OCI-LY3 (cell line): ENCODE measurements around the gene MPG.

Source experiments
- H2AFZ ChIP-seq: fragments of 200-600, 300-600 bp; shearing (Covaris generic); 2 replicates; pipeline ENCODE4 v1.6.0; 2014; ENCODE audit warnings: antibody characterized with exemption, low read depth, low read length
- H3K27ac ChIP-seq: fragments of 200-600, 300-600 bp; sonication (generic); 2 replicates; pipeline ENCODE4 v1.5.1; 2014; ENCODE audit warnings: mild to moderate bottlenecking, low read length, moderate library complexity, mixed read lengths
- H3K27me3 ChIP-seq: fragments of 200-600, 300-600 bp; sonication (generic); 2 replicates; pipeline ENCODE4 v1.6.1; 2014; ENCODE audit warnings: low read depth, low read length, mixed read lengths
- H3K36me3 ChIP-seq: fragments of 200-600, 300-600 bp; sonication (generic); replicated peaks from 2 replicates; pipeline ENCODE3; 2014; ENCODE audit warnings: low read depth, low read length, mixed read lengths
- H3K4me1 ChIP-seq: fragments of 300-600, 200-600 bp; sonication (generic); 2 replicates; pipeline ENCODE4 v1.6.1; 2014; ENCODE audit warnings: low read length, mixed read lengths
- H3K4me2 ChIP-seq: fragments of 200-600, 300-600 bp; sonication (generic); 2 replicates; pipeline ENCODE4 v1.6.1; 2014; ENCODE audit warnings: low read length, mixed read lengths
- H3K4me3 ChIP-seq: fragments of 300-600, 200-600 bp; sonication (generic); 2 replicates; pipeline ENCODE4 v1.5.1; 2014; ENCODE audit warnings: antibody characterized with exemption, mild to moderate bottlenecking, low read length, moderate library complexity
- H3K79me2 ChIP-seq: fragments of 300-600, 200-600 bp; shearing (Covaris generic); 2 replicates; pipeline ENCODE4 v1.6.1; 2014; ENCODE audit warnings: mild to moderate bottlenecking, low read length, mixed read lengths
- H3K9ac ChIP-seq: fragments of 300-600, 200-600 bp; shearing (Covaris generic); 2 replicates; pipeline ENCODE4 v1.6.0; 2014; ENCODE audit warnings: mild to moderate bottlenecking, low read length, moderate library complexity
- H3K9me3 ChIP-seq: fragments of 200-600, 300-600 bp; shearing (Covaris generic); 2 replicates; pipeline ENCODE4 v1.6.1; 2014; ENCODE audit warnings: low read length, mixed read lengths; ENCODE audit not compliant: insufficient read depth
- H4K20me1 ChIP-seq: fragments of 200-600, 300-600 bp; sonication (generic); 2 replicates; pipeline ENCODE4 v1.6.1; 2016; ENCODE audit warnings: low read length, mixed read lengths; ENCODE audit not compliant: insufficient read depth
- EZH2phosphoT487 ChIP-seq: fragments of 200-600 bp; shearing (Covaris generic); IDR thresholded peaks from 2 replicates; pipeline ENCODE4 v1.6.1; 2018; ENCODE audit warnings: antibody characterized with exemption, mixed run types, low read depth
- TF ChIP-seq, protein P1 (sequence below): fragments of 200-600, 300-600 bp; sonication (generic); IDR thresholded peaks from 2 replicates; pipeline ENCODE4 v1.5.1; 2014; ENCODE audit warnings: antibody characterized with exemption, low read length, low read depth

Gene MPG

DNA sequence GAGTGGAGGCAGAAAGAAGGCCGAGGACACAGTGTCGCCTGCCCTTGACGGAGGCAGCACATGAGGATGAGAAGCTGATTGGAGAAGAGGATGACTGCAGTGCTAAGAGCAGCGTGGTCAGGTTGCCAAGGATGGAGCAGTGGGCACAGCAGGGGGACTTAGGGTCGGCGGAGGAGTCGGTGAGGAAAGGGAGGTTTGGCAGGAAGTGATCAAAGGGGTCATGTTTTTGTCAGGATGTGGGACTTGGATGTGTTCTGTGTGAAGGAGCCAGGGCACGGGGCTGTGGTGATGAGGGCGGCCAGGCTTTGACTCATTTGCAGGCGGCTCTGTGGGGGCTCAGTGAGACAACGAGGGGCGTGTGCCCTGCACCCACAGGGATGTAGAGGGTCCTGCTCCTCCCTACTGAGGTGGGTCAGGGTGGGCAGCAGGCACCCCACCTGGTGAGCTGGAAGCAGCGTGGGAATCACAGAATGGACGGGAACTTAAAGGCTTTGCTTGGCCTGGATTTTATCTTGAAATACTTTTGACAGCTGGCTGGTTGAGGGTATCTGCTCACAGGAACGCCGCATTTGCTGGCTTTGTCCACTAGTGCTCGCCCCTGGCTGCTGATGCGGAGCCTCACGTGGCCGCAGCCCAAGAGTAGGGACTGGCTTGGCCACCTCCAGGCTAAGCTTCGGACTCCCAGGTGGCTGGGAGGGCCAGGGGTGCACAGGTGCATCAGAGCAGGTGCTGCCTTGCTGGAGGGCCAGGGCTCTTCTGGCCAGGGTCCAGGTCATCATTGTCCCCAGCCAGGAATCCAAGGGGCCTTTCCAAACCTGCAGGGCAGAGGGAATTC is 6.0 kb downstream of the MPG start:
- Histone ChIP-seq H3K36me3 (peaks cover 67% of the 10 kb centered on the region), H3K9ac (peak overlapping the region; percentile 56)

DNA sequence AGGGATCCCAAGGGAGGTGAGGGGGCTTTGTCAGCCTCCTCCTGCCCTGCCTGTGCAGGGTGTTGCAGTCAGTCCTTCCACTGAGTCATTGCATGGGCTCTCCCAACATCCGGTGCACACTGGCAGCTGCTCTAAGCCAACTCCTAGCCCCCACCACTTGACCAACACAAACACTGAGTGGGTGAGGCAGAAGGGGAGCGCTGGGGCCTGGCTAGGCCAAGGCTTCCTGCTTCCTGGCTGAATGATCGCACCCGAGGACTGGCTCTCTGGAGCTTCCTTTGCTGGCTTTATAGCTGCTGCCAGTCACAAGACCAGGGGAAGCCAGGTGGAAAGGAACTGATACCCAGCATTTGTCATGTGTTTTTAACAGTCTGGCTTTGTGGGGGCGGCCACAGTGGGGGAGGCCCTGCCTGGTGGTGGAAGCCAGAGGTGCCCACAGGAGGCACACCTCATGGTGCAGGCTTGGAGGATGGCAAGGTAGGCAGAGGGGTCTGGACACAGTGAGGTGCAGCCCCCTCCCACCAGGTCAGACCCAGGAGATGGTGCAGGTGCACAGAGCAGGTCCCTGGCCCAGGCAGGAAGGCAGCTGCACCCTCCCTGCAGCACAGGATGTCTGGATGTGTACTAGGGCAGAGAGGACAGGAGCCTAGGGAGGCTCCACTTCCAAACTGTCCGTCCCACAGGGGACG is 6.8 kb downstream of the MPG start:
- TF ChIP-seq, protein P1, sequence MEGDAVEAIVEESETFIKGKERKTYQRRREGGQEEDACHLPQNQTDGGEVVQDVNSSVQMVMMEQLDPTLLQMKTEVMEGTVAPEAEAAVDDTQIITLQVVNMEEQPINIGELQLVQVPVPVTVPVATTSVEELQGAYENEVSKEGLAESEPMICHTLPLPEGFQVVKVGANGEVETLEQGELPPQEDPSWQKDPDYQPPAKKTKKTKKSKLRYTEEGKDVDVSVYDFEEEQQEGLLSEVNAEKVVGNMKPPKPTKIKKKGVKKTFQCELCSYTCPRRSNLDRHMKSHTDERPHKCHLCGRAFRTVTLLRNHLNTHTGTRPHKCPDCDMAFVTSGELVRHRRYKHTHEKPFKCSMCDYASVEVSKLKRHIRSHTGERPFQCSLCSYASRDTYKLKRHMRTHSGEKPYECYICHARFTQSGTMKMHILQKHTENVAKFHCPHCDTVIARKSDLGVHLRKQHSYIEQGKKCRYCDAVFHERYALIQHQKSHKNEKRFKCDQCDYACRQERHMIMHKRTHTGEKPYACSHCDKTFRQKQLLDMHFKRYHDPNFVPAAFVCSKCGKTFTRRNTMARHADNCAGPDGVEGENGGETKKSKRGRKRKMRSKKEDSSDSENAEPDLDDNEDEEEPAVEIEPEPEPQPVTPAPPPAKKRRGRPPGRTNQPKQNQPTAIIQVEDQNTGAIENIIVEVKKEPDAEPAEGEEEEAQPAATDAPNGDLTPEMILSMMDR, result no peak
- TF ChIP-seq EZH2phosphoT487, result no peak
- peak overlapping the region; percentile 56 for H3K9ac ChIP-seq
- H3K4me1 ChIP-seq, result peaks cover 24% of the 10 kb centered on the region
- H3K9me3 ChIP-seq, result no peaks in the 10 kb centered on the region
- H3K4me3 ChIP-seq, result peak overlapping the region; percentile 34
- H3K27ac ChIP-seq, result peak overlapping the region; percentile 89
- no peak overlapping the region for H2AFZ ChIP-seq
- H3K4me2 ChIP-seq, result peak overlapping the region; percentile 65
- peaks cover 4% of the 10 kb centered on the region; the same call in 1 of the 2 replicates for H3K79me2 ChIP-seq
- H3K27me3 ChIP-seq, result no peaks in the 10 kb centered on the region
- H4K20me1 ChIP-seq, result no peaks in the 10 kb centered on the region; the same call in 1 of the 2 replicates
- H3K36me3 ChIP-seq, result peaks cover 70% of the 10 kb centered on the region

More for the DNA sequence above, 6.0 kb downstream of the MPG start:
- Histone ChIP-seq H3K4me2 (peak overlapping the region; percentile 65), H3K27me3 (no peaks in the 10 kb centered on the region), H3K4me1 (peaks cover 26% of the 10 kb centered on the region), H4K20me1 (no peaks in the 10 kb centered on the region; the same call in 1 of the 2 replicates), H3K79me2 (peaks cover 7% of the 10 kb centered on the region), H3K9me3 (no peaks in the 10 kb centered on the region), H3K4me3 (peak overlapping the region; percentile 34), H2AFZ (no peak overlapping the region), H3K27ac (peak overlapping the region; percentile 89)
- no peak for TF ChIP-seq EZH2phosphoT487

DNA sequence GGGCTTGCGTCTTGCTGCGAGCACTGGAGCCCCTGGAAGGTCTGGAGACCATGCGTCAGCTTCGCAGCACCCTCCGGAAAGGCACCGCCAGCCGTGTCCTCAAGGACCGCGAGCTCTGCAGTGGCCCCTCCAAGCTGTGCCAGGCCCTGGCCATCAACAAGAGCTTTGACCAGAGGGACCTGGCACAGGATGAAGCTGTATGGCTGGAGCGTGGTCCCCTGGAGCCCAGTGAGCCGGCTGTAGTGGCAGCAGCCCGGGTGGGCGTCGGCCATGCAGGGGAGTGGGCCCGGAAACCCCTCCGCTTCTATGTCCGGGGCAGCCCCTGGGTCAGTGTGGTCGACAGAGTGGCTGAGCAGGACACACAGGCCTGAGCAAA is 7.4 kb downstream of the MPG start:
- H3K27ac ChIP-seq, result peak overlapping the region; percentile 89
- no peaks in the 10 kb centered on the region for H3K27me3 ChIP-seq
- H3K4me2 ChIP-seq, result peak overlapping the region; percentile 65
- H3K79me2 ChIP-seq, result peaks cover 4% of the 10 kb centered on the region; the same call in 1 of the 2 replicates
- peaks cover 71% of the 10 kb centered on the region for H3K36me3 ChIP-seq
- H3K9ac ChIP-seq, result no peak overlapping the region; the same call in 1 of the 2 replicates
- no peak overlapping the region for H3K4me3 ChIP-seq
- no peak overlapping the region for H2AFZ ChIP-seq
- H3K9me3 ChIP-seq, result no peaks in the 10 kb centered on the region
- peaks cover 24% of the 10 kb centered on the region for H3K4me1 ChIP-seq
- TF ChIP-seq, protein P1, result no peak
- no peak for TF ChIP-seq EZH2phosphoT487
- no peaks in the 10 kb centered on the region; the same call in none of the 2 replicates for H4K20me1 ChIP-seq

DNA sequence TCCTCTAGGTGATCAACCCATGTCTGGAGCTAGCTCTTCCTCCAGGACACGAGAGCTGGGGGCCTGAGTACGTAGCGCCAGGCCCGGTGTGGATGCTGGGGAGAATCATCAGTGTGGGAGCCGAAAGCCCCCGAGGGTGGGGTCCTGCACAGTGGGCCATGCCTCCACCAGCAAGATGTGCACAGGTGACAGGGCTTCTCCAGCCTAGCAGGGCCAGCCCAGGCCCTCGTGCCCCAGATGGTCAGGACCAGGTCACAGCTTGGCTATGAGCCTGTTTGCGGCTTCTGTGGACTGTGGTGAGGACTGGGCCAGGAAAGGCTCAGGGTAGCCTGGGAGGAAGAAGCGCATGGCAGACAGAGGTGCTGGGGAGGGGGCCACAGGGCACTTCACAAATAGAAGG is 7.8 kb downstream of the MPG start:
- H3K4me1 ChIP-seq, result peaks cover 24% of the 10 kb centered on the region
- no peaks in the 10 kb centered on the region; the same call in none of the 2 replicates for H4K20me1 ChIP-seq
- H2AFZ ChIP-seq, result no peak overlapping the region
- no peak overlapping the region for H3K4me2 ChIP-seq
- H3K4me3 ChIP-seq, result no peak overlapping the region
- H3K27me3 ChIP-seq, result no peaks in the 10 kb centered on the region
- no peak overlapping the region for H3K9ac ChIP-seq
- H3K27ac ChIP-seq, result peak overlapping the region; percentile 89
- H3K9me3 ChIP-seq, result no peaks in the 10 kb centered on the region
- H3K36me3 ChIP-seq, result peaks cover 71% of the 10 kb centered on the region
- peaks cover 4% of the 10 kb centered on the region; the same call in 1 of the 2 replicates for H3K79me2 ChIP-seq
- TF ChIP-seq, protein P1, result no peak
